ENCODE data around the gene RDH5. TPM values are rescaled to one million over a fixed set of nuclear protein-coding genes. Genes with fewer than 3 reads are reported as not detected.

Gene RDH5
- total and polyA plus RNA-seq, 4 donors: 9.2 to 61.7 (median 29.2) TPM

DNA sequence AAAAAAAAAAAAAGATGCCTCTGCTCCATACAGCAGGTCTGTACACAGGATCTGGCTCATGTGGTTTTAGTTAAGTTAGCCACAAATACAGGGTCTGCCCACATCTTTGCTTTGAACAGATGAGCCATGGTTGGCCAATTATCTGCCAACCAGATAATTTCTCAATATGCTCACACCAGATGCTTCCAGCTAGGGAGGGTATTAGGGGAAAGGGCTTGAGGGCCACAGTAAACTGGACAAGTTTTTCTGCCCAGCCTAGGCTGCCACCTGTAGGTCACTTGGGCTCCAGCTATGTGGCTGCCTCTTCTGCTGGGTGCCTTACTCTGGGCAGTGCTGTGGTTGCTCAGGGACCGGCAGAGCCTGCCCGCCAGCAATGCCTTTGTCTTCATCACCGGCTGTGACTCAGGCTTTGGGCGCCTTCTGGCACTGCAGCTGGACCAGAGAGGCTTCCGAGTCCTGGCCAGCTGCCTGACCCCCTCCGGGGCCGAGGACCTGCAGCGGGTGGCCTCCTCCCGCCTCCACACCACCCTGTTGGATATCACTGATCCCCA, 776 bp downstream of the RDH5 start:
- Histone ChIP-seq H3K27me3 (ENCODE audit: control insufficient read depth in 4 of 4, insufficient read depth in 4 of 4, low read length in 3 of 4) (no peaks in the 10 kb centered on the region), H3K4me1 (ENCODE audit: control insufficient read depth in 4 of 4, insufficient read depth in 4 of 4, low read length in 3 of 4) (peaks cover 20 to 71% (median 56%) of the 10 kb centered on the region in 4 donors), H3K4me3 (ENCODE audit: low read depth in 1 of 3, low read length in 3 of 3) (peak overlapping the region in 2 of 3 donors; percentile 39 to 44), H3K36me3 (ENCODE audit: control insufficient read depth in 4 of 4, insufficient read depth in 3 of 4, low read depth in 1 of 4, low read length in 3 of 4) (peaks cover 0 to 16% (median 8%) of the 10 kb centered on the region in 4 donors), H3K9me3 (ENCODE audit: control insufficient read depth in 4 of 4, low read length in 3 of 4) (no peaks in the 10 kb centered on the region), H3K9ac (ENCODE audit: low read depth in 1 of 2, low read length in 2 of 2) (no peak overlapping the region), H3K27ac (ENCODE audit: low read depth in 1 of 2, low read length in 2 of 2) (peak overlapping the region; percentile 77 to 85)
- TF ChIP-seq EGR1 (IDR thresholded peaks at IDR 0.05; ENCODE audit: low read depth in 2 of 2): no peak
- TF ChIP-seq, protein P1, sequence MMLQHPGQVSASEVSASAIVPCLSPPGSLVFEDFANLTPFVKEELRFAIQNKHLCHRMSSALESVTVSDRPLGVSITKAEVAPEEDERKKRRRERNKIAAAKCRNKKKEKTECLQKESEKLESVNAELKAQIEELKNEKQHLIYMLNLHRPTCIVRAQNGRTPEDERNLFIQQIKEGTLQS (IDR thresholded peaks at IDR 0.05): no peak
- no peak for TF ChIP-seq GABPA (IDR thresholded peaks at IDR 0.05 in 1 of 2, conservative IDR thresholded peaks at IDR 0.05 in 1 of 2)
- TF ChIP-seq FOXA2 (IDR thresholded peaks at IDR 0.05): peak; percentile 52
- TF ChIP-seq ZBTB33 (IDR thresholded peaks at IDR 0.05): peak; percentile 12
- TF ChIP-seq CTCF (IDR thresholded peaks at IDR 0.05; ENCODE audit: low read depth, low read length, missing input control): peak; percentile 75
- TF ChIP-seq HNF4G (IDR thresholded peaks at IDR 0.05): peak; percentile 10
- no peak for TF ChIP-seq REST (IDR thresholded peaks at IDR 0.05)
- peak; percentile 38 to 60 for TF ChIP-seq HNF4A (conservative IDR thresholded peaks at IDR 0.05)
- peak; percentile 56 for TF ChIP-seq YY1 (IDR thresholded peaks at IDR 0.05)
- TF ChIP-seq RAD21 (IDR thresholded peaks at IDR 0.05): peak; percentile 87 to 91
- TF ChIP-seq NR2F2 (IDR thresholded peaks at IDR 0.05): no peak
- TF ChIP-seq JUND (IDR thresholded peaks at IDR 0.05): peak in 1 of 2 donors; percentile 35
- TF ChIP-seq MAX (IDR thresholded peaks at IDR 0.05): peak; percentile 18
- no peak for TF ChIP-seq TAF1 (conservative IDR thresholded peaks at IDR 0.05)
- TF ChIP-seq RXRA (IDR thresholded peaks at IDR 0.05): peak; percentile 66 to 83
- peak; percentile 58 for TF ChIP-seq SP1 (IDR thresholded peaks at IDR 0.05)
- TF ChIP-seq FOXA1 (IDR thresholded peaks at IDR 0.05): no peak
- DNase-seq (ENCODE audit: low spot score): no peak
- 24% methylated on average over 9 of the region's 9 CpGs for whole genome bisulfite sequencing

All from liver (tissue), 9 donors.